ENCODE results near the gene TSC22D3.

Gene TSC22D3

DNA sequence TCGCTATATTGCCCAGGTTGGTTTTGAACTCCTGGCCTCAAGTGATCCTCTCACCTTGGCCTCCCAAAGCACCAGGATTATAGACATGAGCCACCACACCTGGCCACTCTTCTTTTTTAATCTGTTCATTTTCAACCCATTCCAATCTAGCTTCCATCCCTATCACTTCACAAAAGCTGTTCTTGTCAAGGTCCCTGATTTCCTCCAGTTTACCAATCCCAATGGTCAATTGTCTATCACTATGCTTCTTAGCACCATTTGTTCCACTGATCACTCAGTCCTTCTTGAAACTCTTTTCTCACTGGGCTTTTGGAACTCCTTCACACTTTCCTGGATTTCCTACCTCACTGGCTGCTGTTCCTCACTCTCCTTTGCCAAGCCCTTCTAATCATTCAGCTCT, 108.7 kb downstream of the TSC22D3 start:
- H3K4me3 ChIP-seq (replicated peaks in 1 of 2; ENCODE audit: low read depth in 2 of 2, low read length in 2 of 2) = no peak overlapping the region
- no peak for TF ChIP-seq CTCF (IDR thresholded peaks at IDR 0.05; ENCODE audit: low read depth, low read length)
- DNase-seq (ENCODE audit: low read depth in 2 of 2) = no peak
